T-helper 1 cell (primary cell): ENCODE results near the gene GAS7.

ENCODE experiments used
- DNase-seq, 5 donors: peaks; one replicate each; pipeline ENCODE4 v3.0.0-alpha.2; 2012 to 2020

GAS7 gene

GRCh38 chr17:10200016-10200415 is 1.6 kb upstream of the GAS7 start:
- no peak for DNase-seq

- no peak for DNase-seq
Observed at GRCh38 chr17:10197721-10198508, 491 bp downstream of the GAS7 start.

- DNase-seq = no peak
Observed at GRCh38 chr17:10197362-10197720, 1.1 kb downstream of the GAS7 start.

GRCh38 chr17:10196941-10197340 is 1.5 kb downstream of the GAS7 start:
- DNase-seq = no peak

GRCh38 chr17:10196384-10196895 is 2.0 kb downstream of the GAS7 start:
- no peak for DNase-seq

GRCh38 chr17:10195090-10195805 is 3.2 kb downstream of the GAS7 start:
- no peak for DNase-seq

- no peak for DNase-seq
Observed at GRCh38 chr17:10193632-10194031, 4.8 kb downstream of the GAS7 start.

GRCh38 chr17:10192972-10193371 is 5.4 kb downstream of the GAS7 start:
- DNase-seq = no peak

- DNase-seq = no peak
Observed at GRCh38 chr17:10192461-10192860, 5.9 kb downstream of the GAS7 start.

- DNase-seq = no peak
Observed at GRCh38 chr17:10187456-10187855, 10.9 kb downstream of the GAS7 start.

- DNase-seq = no peak
Observed at GRCh38 chr17:10186771-10187410, 11.5 kb downstream of the GAS7 start.

GRCh38 chr17:10183931-10184930 is 14.2 kb downstream of the GAS7 start:
- no peak for DNase-seq

- DNase-seq = no peak
Observed at GRCh38 chr17:10182785-10183184, 15.6 kb downstream of the GAS7 start.

- DNase-seq = no peak
Observed at GRCh38 chr17:10178506-10178991, 19.9 kb downstream of the GAS7 start.

GRCh38 chr17:10177913-10178505 is 20.4 kb downstream of the GAS7 start:
- DNase-seq = no peak

- DNase-seq = no peak
Observed at GRCh38 chr17:10177131-10177912, 21.1 kb downstream of the GAS7 start.

- DNase-seq = no peak
Observed at GRCh38 chr17:10173913-10174312, 24.5 kb downstream of the GAS7 start.

GRCh38 chr17:10172778-10173177 is 25.6 kb downstream of the GAS7 start:
- no peak for DNase-seq

- DNase-seq = no peak
Observed at GRCh38 chr17:10172241-10172741, 26.1 kb downstream of the GAS7 start.

- DNase-seq = peak in 1 of 5 donors; percentile 60
Observed at GRCh38 chr17:10171581-10171981, 26.8 kb downstream of the GAS7 start.

- no peak for DNase-seq
Observed at GRCh38 chr17:10171122-10171571, 27.3 kb downstream of the GAS7 start.
